Right lobe of liver (tissue), 6 donors: ENCODE measurements around the gene WT1. TPM values are rescaled to one million over a fixed set of nuclear protein-coding genes. Genes with fewer than 3 reads are reported as not detected.

ENCODE experiments used
- ATAC-seq, 4 donors: fragments of 200-7000 bp; cut with Tn5 transposase; one replicate each; pipeline ENCODE4 v1.9.1; 2020; ENCODE audit warnings: mild to moderate bottlenecking in 4 of 4, moderate library complexity in 4 of 4
- DNase-seq, 3 donors: peaks; one replicate each; pipeline ENCODE4 v3.0.0-alpha.2; 2020
- H3K27ac ChIP-seq, 3 donors: fragments of 200-600 bp; one replicate each; pipeline ENCODE4 v1.8.0; 2022
- H3K27me3 ChIP-seq, 2 donors: fragments of 200-600 bp; one replicate each; pipeline ENCODE4 v1.8.0; 2022
- H3K36me3 ChIP-seq, 4 donors: fragments of 200-600 bp; sonication (generic) in 1 of 4; one replicate each; pipeline versions ENCODE4 v1.5.1 to v1.8.0; 2017 to 2022; ENCODE audit warnings: control low read depth in 1 of 4
- H3K4me1 ChIP-seq, 4 donors: fragments of 200-600 bp; sonication (generic) in 1 of 4; one replicate each; pipeline versions ENCODE4 v1.5.1 to v1.8.0; 2017 to 2022; ENCODE audit warnings: control low read depth in 1 of 4
- H3K4me3 ChIP-seq, 3 donors: fragments of 200-600 bp; one replicate each; pipeline ENCODE4 v1.8.0; 2022
- H3K9me3 ChIP-seq, 4 donors: fragments of 200-600 bp; sonication (generic) in 1 of 4; one replicate each; pipeline versions ENCODE4 v1.5.1 to v1.8.0; 2017 to 2022; ENCODE audit warnings: control low read depth in 1 of 4
- POLR2A ChIP-seq: fragments of 450-650 bp; IDR thresholded peaks from one replicate; pipeline ENCODE4 v1.6.1; 2017; ENCODE audit warnings: antibody characterized with exemption, mild to moderate bottlenecking
- WGBS: methylation state at CpG from one replicate; pipeline ENCODE4 v1.1.6; 2018; ENCODE audit warnings: low coverage, low lambda C conversion rate; ENCODE audit not compliant: insufficient coverage; ENCODE audit errors: missing lambda C conversion rate; 5-methylcytosine and 5-hydroxymethylcytosine counted together
- intact Hi-C, 2 donors: fragments of 100-400 bp; cut with DNase I; formaldehyde crosslinking; loops; one replicate each; pipeline versions ENCODE4 v1.11.2 to v1.14.1; 2022
- total RNA-seq, 6 experiments: library from RNA; depleted of rRNA in 2 of 6; stranded (reverse); fragments of >200 nt in 2 of 6; fragmentation: NEBNext Ultra II Directional in 3 of 6; extraction: Animal tissue kit (Norgen Biotek cat#: 25700) in 3 of 6; gene quantifications; one replicate each; pipeline versions ENCODE4 v1.1.0 to v1.2.4, GENCODE V29; 2016 to 2023
- TF ChIP-seq, protein P1 (sequence below), 4 donors: fragments of 200-600 bp in 3 of 4; fragments of 450-650 bp in 1 of 4; IDR thresholded peaks; one replicate each; pipeline versions ENCODE4 v1.5.1 to v1.8.0; 2016 to 2022; ENCODE audit warnings: antibody characterized with exemption in 4 of 4, mild to moderate bottlenecking in 2 of 4
- donor health status: DM: no; HTN: yes; CAD: no.
- donor health status: DM: no; HTN: no; CAD: no.
- donor health status: DM: no; HTN: no; CAD: no.
- donor health status: DM: no; HTN: yes; CAD: no.
- donor health status: DM: no; HTN: yes; CAD: no.

WT1 gene
- total RNA-seq, 6 experiments from 2014 or later: 0.07 to 0.99 (median 0.51) TPM; not detected in 3

DNA sequence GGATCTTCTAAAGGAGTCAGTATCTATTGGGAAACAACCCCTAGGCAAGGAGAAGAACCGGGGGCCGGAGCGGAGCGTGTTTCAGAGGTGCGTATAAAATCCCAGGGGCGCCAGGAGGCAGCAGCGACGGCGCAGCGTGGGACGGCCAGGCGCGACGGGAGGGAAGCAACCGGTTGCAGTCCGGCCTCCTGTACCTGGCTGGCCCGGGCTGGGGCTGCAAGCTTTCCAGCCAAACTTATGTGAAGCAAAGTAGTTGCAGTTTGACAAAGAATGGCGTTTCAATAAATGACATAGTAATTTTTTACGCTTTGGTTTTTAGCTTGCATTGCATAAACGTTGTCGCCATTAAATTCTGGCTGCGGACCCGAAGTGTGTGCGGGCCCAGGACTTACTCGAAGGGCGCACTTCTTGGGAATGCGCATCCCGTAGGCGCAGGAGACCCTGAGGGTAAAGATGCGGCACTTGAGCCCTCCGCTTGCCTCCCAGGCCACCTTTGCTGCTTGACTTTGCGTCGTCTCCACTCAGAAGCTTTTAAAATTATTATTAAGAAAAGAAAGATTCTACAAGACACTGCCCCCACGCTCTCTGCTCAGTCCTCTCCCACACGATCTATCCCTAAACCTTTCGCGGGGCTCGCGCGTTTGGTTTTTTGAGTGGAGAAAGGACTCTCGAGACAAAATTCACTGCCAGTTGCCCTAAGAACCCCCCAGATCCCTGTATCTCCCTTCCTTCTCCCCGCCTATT is 1.6 kb upstream of the WT1 start:
- Histone ChIP-seq H3K9me3 (no peaks in the 10 kb centered on the region), H3K27me3 (peaks cover 14 to 60% of the 10 kb centered on the region in 2 donors), H3K4me1 (peaks cover 0 to 29% (median 2%) of the 10 kb centered on the region in 4 donors), H3K36me3 (no peaks in the 10 kb centered on the region), H3K27ac (no peak overlapping the region), H3K4me3 (no peak overlapping the region)
- 13% methylated on average over 41 of the region's 42 CpGs for WGBS
- TF ChIP-seq, protein P1, sequence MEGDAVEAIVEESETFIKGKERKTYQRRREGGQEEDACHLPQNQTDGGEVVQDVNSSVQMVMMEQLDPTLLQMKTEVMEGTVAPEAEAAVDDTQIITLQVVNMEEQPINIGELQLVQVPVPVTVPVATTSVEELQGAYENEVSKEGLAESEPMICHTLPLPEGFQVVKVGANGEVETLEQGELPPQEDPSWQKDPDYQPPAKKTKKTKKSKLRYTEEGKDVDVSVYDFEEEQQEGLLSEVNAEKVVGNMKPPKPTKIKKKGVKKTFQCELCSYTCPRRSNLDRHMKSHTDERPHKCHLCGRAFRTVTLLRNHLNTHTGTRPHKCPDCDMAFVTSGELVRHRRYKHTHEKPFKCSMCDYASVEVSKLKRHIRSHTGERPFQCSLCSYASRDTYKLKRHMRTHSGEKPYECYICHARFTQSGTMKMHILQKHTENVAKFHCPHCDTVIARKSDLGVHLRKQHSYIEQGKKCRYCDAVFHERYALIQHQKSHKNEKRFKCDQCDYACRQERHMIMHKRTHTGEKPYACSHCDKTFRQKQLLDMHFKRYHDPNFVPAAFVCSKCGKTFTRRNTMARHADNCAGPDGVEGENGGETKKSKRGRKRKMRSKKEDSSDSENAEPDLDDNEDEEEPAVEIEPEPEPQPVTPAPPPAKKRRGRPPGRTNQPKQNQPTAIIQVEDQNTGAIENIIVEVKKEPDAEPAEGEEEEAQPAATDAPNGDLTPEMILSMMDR (IDR thresholded peaks at IDR 0.05): no peak
- TF ChIP-seq POLR2A: no peak
- DNase-seq (no peak), ATAC-seq (no peak)
- intact Hi-C loops: no loop called here

DNA sequence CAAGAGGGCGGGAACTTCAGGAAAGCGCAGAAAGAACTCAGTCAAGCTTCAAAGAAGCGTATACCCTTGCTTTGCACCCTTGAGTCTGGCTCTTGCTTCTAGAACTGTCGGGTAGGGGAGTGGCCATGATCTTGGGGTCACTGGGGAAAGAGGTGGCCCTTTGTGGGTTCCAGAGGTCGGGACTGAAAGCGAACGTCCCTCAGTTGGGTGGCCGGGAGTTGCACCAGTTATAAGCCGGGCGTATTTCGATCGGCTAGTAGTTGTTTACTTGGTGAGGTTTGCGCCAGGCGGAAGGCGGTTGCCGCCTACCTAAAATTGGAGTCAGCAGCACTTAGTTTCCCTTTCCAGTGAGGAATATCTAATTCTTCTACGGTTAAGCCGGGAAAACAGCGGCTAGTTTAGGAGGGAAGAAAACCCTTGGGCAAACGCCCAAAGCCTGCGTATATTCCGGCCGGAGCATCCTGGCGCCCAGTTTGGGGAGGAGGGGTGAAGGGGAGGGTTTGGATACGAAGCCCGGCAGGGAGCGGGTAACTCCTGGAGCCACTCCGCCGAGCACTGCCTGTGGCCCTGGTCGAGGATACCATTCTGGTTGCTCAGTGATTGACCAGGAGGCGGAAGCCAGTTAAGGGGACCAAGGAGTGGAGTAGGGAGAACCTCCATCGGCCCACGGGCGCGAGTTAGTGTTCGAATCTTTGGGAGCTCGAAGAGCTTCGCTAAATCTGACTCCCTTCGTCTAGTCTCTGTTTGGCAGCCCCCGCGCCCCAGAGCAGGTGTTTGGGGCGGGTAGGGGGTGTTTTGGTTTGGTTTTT is 807 bp upstream of the WT1 start:
- peaks cover 0 to 29% (median 2%) of the 10 kb centered on the region in 4 donors for H3K4me1 ChIP-seq
- peak overlapping the region in 1 of 3 donors; percentile 14 for H3K4me3 ChIP-seq
- ATAC-seq (peak; percentile 8 to 67 (median 52)), DNase-seq (no peak)
- intact Hi-C loops: no loop called here
- H3K9me3 ChIP-seq: no peaks in the 10 kb centered on the region
- no peaks in the 10 kb centered on the region for H3K36me3 ChIP-seq
- WGBS: 2% methylated on average over 16 of the region's 42 CpGs
- H3K27ac ChIP-seq: no peak overlapping the region
- TF ChIP-seq, protein P1 (IDR thresholded peaks at IDR 0.05): no peak
- no peak for TF ChIP-seq POLR2A
- peaks cover 14 to 67% of the 10 kb centered on the region in 2 donors for H3K27me3 ChIP-seq

DNA sequence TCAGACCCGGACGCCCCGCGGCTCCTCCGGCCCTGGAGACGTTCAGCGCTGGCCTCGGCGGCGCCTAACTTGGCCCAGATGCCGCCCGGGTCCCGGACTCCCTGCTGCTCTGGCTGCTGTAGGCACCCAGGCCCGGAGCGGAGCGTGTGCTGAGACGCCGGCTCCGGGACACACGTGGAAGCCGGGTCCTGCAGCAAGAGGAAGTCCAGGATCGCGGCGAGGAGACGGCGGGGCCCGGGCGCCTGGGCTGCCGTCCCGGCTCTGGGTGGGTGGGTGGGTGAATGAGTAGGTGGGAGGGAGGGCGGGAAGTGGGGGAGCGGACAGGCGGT is 223 bp downstream of the WT1 start:
- TF ChIP-seq, protein P1 (IDR thresholded peaks at IDR 0.05): no peak
- no peak for TF ChIP-seq POLR2A
- no peaks in the 10 kb centered on the region for H3K9me3 ChIP-seq
- ATAC-seq (peak in 3 of 4 donors; percentile 9 to 24 (median 15)), DNase-seq (no peak)
- H3K27me3 ChIP-seq: peaks cover 14 to 64% of the 10 kb centered on the region in 2 donors
- WGBS: 0% methylated on average over 1 of the region's 33 CpGs
- H3K36me3 ChIP-seq: no peaks in the 10 kb centered on the region
- no peak overlapping the region for H3K27ac ChIP-seq
- H3K4me3 ChIP-seq: peak overlapping the region in 1 of 3 donors; percentile 36
- intact Hi-C loops: no loop called here
- peaks cover 0 to 29% (median 2%) of the 10 kb centered on the region in 4 donors for H3K4me1 ChIP-seq

DNA sequence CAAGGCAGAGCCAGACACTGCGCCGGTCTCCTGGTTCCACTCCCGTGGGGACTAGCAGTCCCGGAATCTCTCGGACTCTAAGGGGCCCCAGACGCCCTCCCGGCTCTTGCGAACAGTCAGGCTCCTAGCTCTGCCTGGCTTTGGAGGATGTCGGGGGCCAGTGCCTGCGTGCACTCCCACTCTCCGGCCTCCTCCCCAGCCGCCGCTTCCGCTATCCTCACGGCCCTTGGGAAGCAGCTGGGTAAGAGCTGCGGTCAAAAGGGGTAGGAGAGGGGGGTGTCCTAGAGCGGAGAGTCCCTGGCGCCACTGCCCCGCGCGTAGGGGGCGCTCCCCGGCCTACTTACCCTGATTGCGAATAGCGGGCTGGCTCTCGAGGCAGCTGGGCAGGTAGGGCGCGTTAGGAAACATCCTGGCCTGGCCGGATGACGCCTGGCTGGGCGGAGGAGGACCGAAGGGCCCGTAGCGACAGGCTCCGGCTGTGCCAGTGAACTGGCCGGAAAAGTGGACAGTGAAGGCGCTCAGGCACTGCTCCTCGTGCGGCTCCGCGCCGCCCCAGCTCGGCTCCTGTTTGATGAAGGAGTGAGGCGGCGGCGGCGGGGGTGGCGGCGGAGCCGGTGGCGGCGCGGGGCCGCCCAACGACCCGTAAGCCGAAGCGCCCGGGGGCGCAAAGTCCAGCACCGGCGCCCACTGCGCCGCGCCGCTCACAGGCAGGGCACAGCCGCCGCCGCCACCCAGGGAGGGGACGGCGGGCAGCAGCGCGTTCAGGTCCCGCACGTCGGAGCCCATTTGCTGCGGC is 785 bp downstream of the WT1 start:
- H3K27me3 ChIP-seq: peaks cover 14 to 59% of the 10 kb centered on the region in 2 donors
- no peak overlapping the region for H3K27ac ChIP-seq
- H3K36me3 ChIP-seq: no peaks in the 10 kb centered on the region
- no peak for DNase-seq
- WGBS: 0% methylated on average over 1 of the region's 77 CpGs
- peak overlapping the region in 1 of 3 donors; percentile 36 for H3K4me3 ChIP-seq
- H3K4me1 ChIP-seq: peaks cover 0 to 29% (median 2%) of the 10 kb centered on the region in 4 donors
- H3K9me3 ChIP-seq: no peaks in the 10 kb centered on the region
- intact Hi-C loops: no loop called here
- TF ChIP-seq POLR2A: no peak
- TF ChIP-seq, protein P1 (IDR thresholded peaks at IDR 0.05): no peak
- peak; percentile 23 to 54 (median 44) for ATAC-seq
